Endothelial cell of hepatic sinusoid (primary cell): Measurements from ENCODE around the gene LZTS2.

Experiments used
- in situ Hi-C: cut with HindIII; loops from 2 replicates; pipeline ENCODE4 v1.10.0; 2017; ENCODE audit warnings: low sequenced_read_pairs

The LZTS2 gene

GRCh38 chr10:101031128-101031795 lies 31.7 kb downstream of the LZTS2 start, which contains the start of the genes PDZD7 and SFXN3:
Gene PDZD7, minus strand, starts transcription at chr10:101031129. Its CDS starts 910 bp downstream, at chr10:101030219.
Gene SFXN3, plus strand, starts transcription at chr10:101031234. Its CDS starts 3,461 bp downstream, at chr10:101034695.
- in situ Hi-C loops = loop anchor here (5.0 kb wide), 1 partner anchor 34 kb away; the partner anchor contains the start of gene LZTS2

GRCh38 chr10:101031796-101032636 lies 32.4 kb downstream of the LZTS2 start:
- in situ Hi-C loops = loop anchor here (5.0 kb wide), 1 partner anchor 35 kb away; the partner anchor contains the start of gene LZTS2

GRCh38 chr10:101032637-101033224 lies 33.1 kb downstream of the LZTS2 start:
- in situ Hi-C loops = loop anchor here (5.0 kb wide), 1 partner anchor 35 kb away; the partner anchor contains the start of gene LZTS2

- in situ Hi-C loops = loop anchor here (5.0 kb wide), 1 partner anchor 36 kb away; the partner anchor contains the start of gene LZTS2
Measured at GRCh38 chr10:101033276-101033675, 33.7 kb downstream of the LZTS2 start.

GRCh38 chr10:101034404-101034803 lies 34.8 kb downstream of the LZTS2 start:
- in situ Hi-C loops = loop anchor here (5.0 kb wide), 1 partner anchor 37 kb away; the partner anchor contains the start of gene LZTS2

GRCh38 chr10:101035314-101035713 lies 35.7 kb downstream of the LZTS2 start:
- in situ Hi-C loops = no loop called here

GRCh38 chr10:101035916-101036702 lies 36.5 kb downstream of the LZTS2 start:
- in situ Hi-C loops = no loop called here

- in situ Hi-C loops = no loop called here
Measured at GRCh38 chr10:101036726-101037125, 37.1 kb downstream of the LZTS2 start.

GRCh38 chr10:101038484-101038883 lies 38.9 kb downstream of the LZTS2 start:
- in situ Hi-C loops = no loop called here

GRCh38 chr10:101040061-101040460 lies 40.5 kb downstream of the LZTS2 start:
- in situ Hi-C loops = no loop called here

- in situ Hi-C loops = no loop called here
Measured at GRCh38 chr10:101040851-101041250, 41.2 kb downstream of the LZTS2 start.

GRCh38 chr10:101041252-101041761 lies 41.7 kb downstream of the LZTS2 start:
- in situ Hi-C loops = no loop called here

- in situ Hi-C loops = no loop called here
Measured at GRCh38 chr10:101042118-101042517, 42.5 kb downstream of the LZTS2 start.

- in situ Hi-C loops = no loop called here
Measured at GRCh38 chr10:101042667-101043362, 43.2 kb downstream of the LZTS2 start.

GRCh38 chr10:101043363-101043707 lies 43.7 kb downstream of the LZTS2 start:
- in situ Hi-C loops = no loop called here

GRCh38 chr10:101044117-101044516 lies 44.5 kb downstream of the LZTS2 start:
- in situ Hi-C loops = no loop called here

- in situ Hi-C loops = no loop called here
Measured at GRCh38 chr10:101046332-101047238, 47.0 kb downstream of the LZTS2 start.

GRCh38 chr10:101047268-101047667 lies 47.7 kb downstream of the LZTS2 start:
- in situ Hi-C loops = no loop called here
